Erythroblast (primary cell): ENCODE results near the gene ABCD1.

ENCODE experiments used
- GATA1 ChIP-seq: IDR thresholded peaks from 2 replicates; pipeline ENCODE4 v1.6.1; 2011; ENCODE audit warnings: low read depth, mild to moderate bottlenecking, control low read depth, low read length, moderate library complexity
- POLR2A ChIP-seq: IDR thresholded peaks from 2 replicates; pipeline ENCODE4 v1.6.1; 2011; ENCODE audit warnings: mild to moderate bottlenecking, low read length

GRCh38 chrX:153770601-153771414 lies 46.2 kb downstream of the ABCD1 start:
- TF ChIP-seq POLR2A (no peak), GATA1 (no peak)
